GM20431 (cell line): ENCODE measurements around the gene URM1.

Experiments
- in situ Hi-C: fragments of 300-500 bp; cut with MseI, MboI; formaldehyde crosslinking; loops from one replicate; pipeline ENCODE4 v1.15.0; 2020; ENCODE audit warnings: low sequenced_read_pairs; ENCODE audit not compliant: unreplicated experiment

Gene URM1

DNA sequence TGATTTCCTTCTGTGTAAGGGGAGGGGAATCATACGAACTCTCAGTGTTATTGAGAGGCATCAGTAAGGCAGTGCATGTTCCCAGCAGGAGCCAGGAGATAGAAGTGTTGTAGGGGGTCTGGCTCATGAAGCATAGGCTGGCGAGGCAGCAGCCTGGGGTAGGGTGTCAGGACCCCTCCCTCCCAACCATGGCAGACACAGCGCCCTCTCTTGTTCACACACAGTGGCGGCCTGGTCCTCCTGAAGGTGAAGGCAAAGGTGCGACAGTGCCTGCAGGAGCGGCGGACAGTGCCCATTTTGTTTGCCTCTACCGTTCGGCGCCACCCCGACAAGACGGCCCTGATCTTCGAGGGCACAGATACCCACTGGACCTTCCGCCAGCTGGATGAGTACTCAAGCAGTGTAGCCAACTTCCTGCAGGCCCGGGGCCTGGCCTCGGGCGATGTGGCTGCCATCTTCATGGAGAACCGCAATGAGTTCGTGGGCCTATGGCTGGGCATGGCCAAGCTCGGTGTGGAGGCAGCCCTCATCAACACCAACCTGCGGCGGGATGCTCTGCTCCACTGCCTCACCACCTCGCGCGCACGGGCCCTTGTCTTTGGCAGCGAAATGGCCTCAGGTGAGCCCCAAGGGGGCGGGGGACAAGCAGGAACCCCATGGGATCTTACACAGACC is 26.1 kb upstream of the URM1 start:
- in situ Hi-C loops = no loop called here

DNA sequence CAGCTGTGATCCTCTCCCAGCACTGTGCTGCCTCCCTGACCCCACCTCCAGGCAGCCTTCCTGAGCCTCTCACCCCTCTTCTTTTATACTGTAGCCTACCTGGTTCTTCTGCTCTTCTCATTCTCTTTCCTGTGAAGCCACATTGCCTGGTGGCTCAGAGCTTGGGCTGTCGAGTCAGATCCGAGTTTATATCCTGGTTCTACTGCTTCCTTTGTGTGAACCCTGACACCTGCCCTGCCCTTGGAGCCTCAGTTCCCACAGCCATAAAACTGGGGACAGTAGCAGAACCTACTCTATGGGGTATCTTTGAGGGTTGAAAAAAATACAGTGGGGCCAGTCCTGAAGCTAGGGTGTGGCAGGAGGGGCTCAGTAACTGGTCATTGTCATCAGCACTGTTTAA is 22.0 kb upstream of the URM1 start:
- in situ Hi-C loops = no loop called here

DNA sequence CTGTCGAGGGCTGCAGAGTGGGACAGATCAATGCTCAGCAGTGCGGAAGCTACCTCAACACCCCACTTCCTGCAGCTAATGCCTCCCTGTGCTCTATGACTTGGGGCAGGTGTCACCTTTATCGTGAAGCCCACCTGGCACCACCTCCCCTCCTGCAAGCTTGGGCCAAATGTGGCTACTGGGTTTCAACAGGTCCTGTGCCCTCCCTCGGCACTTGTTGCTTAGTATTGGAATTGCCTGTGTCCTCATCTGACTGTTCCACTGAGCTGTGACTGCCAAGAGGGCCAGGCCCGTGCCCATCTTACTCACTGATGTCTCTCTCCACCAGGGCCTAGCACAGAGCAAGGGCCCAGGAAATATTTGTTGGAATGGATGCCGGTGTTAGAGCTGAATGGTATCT is 21.4 kb upstream of the URM1 start:
- in situ Hi-C loops = no loop called here

DNA sequence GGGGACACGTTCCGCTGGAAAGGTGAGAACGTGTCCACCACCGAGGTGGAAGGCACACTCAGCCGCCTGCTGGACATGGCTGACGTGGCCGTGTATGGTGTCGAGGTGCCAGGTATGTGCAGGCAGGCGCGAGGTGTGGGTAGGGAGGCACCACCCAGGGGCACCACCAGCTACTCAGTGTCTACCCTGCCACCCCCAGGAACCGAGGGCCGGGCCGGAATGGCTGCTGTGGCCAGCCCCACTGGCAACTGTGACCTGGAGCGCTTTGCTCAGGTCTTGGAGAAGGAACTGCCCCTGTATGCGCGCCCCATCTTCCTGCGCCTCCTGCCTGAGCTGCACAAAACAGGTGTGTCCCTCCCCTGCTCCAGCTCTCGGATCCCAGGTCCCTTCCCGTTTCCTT is 15.7 kb upstream of the URM1 start:
- in situ Hi-C loops = no loop called here

DNA sequence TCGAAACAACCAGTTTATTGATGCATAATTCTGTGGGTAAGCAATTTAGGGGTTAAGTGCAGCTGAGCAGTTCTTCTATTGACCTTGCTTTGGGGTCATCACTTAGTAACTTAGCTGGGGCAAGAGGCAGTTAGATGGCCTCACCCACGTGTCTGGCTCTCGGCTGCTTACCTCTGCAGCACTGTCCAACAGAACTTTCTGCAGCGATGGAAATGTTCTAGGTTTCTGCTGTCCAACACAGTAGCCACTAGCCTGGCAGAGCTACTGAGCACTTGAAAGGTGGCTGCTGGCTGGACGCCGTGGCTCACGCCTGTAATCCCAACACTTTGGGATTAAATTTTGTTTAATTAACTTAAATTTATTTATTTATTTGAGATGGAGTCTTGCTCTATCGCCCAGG is 13.1 kb upstream of the URM1 start:
- in situ Hi-C loops = no loop called here

DNA sequence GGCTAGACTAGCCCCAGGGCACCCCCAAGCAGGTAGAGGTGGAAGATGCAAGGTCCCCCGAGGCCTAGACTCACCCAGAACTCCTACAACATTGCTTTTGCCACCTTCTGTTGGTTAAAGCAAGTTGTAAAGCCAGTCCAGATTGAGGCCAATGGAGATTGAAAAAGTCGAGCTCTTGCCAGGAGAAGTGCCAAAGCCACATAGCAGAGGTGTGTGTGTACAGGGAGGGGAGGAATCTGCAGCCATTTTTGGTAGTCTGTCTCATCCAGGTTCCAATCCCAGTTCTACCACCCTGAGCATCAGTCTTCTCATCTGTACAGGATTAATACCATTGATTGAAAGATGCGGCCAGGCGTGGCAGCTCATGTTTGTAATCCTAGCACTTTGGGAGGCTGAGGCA is 12.3 kb upstream of the URM1 start:
- in situ Hi-C loops = no loop called here

DNA sequence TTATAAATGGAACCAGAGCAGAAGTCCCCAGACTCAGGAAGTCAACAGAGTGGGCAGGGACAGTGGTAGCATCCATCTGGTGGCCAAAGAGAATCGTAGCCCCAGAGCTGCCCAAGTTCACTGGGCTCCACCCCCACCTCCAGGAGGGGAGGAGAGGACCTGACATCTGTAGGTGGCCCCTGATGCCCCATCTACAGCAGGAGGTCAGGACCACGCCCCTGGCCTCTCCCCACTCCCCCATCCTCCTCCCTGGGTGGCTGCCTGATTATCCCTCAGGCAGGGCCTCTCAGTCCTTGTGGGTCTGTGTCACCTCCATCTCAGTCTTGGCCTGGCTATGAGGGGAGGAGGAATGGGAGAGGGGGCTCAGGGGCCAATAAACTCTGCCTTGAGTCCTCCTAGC is 10.3 kb upstream of the URM1 start:
- in situ Hi-C loops = no loop called here

DNA sequence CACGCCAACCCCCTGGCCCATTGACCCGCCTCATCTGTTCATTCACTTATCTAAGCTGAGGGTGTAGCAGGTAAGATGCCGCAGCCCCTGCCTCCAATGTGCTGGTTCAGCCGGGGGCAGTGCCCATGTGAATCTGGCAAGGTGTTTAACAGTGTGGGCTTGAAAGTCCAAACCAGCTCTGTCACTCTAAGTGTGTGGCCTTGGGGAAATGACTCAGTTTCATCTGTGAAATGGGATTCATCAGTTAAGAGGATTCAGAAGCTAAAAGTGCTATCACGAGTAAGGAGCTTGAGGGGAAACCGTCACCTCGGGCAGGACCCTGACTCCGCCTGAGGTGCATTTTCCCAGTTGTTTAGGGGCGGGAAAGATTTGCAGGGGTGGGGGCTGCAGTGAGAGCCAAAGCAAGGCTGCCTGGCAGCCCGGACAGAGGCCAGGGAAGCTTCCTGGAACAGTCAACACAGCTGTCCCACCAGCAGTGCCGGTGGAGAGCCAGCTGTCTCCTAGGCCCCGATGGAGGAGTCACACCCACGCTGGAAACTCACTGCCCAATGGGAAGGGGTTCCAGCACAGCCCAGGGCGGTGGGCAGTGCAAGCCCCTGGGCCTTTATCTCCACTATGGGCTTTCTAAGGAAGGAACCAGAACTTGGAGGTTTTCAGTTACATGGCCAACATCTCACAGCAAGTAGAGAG is 9.7 kb upstream of the URM1 start:
- in situ Hi-C loops = no loop called here

DNA sequence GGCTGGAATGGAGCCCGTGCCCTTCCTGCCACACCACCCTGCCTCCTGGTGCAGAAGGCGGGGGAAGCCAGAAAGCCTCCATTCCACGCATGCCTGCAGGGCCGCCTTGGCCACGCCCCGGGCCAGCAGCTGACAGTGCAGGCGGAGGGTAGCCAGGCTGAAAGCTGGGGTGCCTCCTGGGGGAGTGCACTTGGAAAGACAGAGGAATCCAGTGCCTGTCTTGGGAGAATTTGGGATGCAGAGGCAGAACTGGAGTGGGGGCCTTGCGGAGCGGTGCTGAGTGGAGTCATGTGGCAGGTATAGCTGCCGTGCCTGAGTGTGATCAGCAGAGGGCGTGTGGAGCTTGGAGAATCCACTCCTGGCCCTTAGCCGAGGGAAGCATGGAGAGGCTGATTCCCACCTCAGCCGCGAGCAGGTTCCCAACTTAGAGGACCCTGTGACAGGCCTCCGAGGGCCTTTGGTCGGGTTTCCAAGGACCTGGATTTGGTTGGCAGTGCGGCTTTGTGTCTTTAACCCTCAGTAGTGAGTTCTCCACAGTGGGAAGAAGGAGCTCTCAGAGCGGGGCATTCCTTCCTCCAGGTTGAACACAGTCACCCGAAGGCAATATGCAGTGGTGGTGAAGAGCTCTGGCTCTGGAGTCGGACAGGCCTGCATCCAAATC is 9.1 kb upstream of the URM1 start:
- in situ Hi-C loops = no loop called here

DNA sequence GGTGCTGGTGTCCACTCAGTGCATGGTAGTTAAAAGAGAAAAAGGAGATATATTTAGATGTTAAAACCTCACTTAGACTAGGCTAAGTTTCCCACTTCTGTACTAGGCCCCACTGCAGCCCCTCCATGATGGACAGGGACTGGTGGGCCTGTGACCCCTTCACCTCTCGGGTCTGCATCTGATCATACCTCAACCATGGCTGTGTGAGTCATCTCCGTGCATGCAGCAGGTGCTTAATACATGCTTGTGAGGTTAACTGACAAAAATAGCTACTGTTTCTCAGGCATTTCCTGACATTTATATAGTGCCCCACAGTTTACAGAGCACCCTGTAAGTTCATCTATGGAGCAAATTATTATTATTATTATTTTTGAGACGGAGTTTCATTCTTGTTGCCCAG is 8.4 kb upstream of the URM1 start:
- in situ Hi-C loops = no loop called here

DNA sequence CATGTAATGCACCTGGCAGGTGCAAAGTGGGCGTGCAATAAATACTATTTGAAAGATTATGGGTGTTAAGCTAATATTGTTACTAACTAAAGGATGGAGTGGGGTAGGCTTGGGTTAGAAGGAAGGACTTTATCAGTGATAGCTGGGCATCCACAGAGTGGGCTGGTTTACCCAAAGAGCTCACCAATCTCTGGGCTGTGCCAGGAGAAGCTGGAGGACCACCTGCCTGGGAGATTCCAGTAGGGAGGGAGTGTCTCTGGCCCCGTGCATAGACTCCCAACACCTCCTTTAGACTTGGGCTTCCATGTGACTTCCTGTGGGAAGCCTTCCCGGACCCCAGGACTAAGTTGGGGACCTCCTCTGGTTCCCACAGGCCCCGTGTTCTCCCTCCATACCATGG is 5.6 kb upstream of the URM1 start:
- in situ Hi-C loops = no loop called here

DNA sequence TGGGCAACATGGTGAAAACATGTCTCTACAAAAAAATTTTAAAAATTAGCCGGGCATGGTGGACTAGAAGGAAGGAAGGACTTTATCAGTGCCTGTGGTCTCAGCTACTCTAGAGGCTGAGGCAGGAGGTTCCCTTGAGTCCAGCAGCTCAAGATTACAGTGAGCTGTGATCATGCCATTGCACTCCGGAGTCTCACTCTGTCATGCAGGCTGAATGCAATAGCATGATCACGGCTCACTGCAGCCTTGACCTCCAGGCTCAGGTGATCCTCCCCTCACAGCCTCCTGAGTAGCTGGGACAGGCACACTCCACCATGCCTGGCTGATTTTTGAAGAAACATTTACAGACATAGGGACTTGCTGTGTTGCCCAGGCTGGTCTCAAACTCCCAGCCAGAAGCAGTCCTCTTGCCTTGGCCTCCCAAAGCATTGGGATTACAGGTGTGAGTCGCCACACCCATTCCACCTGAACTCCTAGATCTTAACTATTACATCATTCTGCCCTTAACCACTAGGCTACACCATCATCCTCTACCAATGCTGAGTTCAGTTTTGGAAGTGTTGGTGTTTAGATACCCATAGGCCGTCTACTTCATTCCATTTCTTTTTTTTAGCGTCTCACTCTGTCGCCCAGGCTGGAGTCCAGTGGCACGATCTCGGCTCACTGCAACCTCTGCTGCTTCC is 2.0 kb upstream of the URM1 start:
- in situ Hi-C loops = no loop called here

DNA sequence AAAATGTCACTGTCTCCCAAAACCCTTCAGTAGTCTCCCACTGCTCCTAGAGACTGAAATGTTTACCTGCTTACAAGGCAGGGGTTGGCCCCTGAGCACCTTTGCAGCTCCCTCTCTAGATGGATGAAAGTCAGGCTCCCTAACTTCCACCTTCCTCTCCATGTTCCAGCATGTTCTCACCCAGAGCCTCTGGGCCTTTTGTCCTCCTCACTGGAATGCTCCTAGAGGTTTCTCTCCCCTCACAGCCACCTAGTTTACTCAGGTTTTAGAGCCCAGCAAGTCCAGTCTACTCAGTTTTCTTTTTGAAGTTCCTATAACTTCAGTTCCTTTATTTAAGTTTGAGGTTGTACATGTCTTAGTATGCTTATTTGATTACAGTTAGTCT is 815 bp upstream of the URM1 start:
- in situ Hi-C loops = no loop called here

DNA sequence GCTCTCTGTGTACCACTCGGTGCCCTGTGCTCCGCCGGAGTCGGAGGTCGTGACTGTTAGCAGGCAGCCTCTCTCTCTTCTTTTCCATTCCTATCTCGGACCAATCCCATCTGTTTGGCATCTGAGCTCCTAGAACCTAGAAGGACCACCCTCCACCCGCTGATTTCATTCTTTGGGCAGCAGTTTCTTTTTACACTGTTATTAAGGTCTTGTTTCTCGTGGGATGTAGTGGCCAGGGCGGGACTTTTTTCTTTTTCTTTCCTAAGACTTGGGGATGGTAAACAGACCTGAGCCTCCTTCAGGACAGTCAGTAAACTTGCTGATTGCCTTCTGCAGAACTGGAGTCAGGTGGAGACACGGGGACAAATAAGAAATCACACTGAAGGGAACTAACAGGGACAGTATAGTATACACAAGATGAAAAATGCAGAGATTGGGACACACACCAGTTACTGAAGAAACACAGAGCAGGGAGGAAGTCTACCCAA is 500 bp downstream of the URM1 start:
- in situ Hi-C loops = no loop called here

DNA sequence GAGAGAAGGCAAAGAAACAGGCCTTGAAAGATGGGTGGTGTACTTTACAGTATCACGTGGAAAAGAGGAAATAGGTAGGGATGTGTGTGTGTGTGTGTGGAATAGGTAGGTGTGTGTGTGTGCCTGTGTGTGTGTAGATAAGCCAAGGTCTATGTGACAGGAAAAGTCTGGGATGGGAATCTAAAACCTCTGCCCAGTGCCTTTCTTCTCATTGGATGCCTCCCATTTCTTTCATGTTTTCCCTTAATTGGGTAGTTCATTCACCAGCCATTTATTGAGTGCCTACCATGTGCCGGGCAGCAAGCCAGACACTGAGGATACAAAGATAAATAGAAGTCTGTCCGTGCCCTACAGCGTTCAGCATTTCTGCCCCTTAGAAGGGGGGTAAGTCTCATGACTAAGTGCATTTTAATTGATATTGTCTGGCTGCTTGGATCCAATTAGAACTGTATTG is 1.0 kb downstream of the URM1 start:
- in situ Hi-C loops = no loop called here

DNA sequence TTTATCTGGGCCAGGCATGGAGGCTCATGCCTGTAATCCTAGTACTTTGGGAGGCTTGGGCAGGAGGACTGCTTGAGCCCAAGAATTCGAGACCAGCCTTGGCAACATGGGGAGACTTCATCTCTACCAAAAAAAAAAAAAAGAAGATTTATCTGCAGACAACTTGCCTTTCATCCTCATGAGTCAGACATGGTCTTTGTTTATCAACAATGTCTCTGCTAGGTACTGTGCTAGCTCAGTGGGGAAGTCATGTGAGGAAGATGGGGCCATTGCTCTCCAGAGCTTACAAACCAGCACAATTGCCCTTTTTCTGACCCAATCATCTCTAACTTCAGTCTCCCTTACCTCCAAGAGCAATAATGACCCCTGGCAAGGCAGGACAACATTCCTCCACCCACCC is 1.6 kb downstream of the URM1 start:
- in situ Hi-C loops = no loop called here

DNA sequence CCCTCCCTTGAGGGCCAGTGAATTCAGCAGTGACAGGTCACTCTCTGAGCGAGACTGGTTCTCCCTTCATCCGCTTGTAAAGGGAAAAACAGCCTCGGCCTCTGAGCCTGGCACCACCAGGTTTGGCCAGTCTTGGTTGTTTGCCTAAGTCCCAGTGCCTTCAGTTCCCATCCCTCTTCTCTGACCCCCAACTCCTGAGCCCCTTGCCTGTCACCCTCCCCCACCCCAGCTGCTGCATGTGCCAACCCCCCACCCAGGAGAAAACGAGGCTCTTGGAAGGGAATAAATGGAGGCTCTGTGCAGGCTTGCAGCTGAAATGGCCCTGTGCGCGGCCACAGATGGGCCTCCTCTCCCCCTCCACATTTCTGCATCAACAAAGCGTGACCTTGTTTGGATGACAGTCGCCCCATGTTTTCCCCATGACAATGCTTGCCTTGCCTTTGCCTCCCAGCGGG is 3.1 kb downstream of the URM1 start:
- in situ Hi-C loops = no loop called here

DNA sequence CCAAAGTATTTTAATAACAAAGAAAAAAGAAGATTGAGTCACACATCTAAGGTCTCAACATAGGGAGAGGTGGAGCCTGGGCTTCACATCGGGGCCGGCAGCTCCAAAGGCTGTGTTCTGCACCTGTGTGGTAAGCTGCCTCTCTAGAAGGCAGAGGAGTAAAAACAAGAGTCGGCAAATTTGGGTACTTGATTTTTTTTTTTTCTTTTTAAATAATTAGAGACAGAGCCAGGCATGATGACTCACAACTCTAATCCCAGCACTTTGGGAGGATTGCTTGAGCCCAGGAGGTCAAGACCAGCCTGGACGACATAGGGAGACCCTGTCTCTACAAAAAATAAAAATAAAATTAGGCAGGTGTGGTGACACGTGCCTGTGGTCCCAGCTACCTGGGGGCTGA is 4.7 kb downstream of the URM1 start:
- in situ Hi-C loops = no loop called here

DNA sequence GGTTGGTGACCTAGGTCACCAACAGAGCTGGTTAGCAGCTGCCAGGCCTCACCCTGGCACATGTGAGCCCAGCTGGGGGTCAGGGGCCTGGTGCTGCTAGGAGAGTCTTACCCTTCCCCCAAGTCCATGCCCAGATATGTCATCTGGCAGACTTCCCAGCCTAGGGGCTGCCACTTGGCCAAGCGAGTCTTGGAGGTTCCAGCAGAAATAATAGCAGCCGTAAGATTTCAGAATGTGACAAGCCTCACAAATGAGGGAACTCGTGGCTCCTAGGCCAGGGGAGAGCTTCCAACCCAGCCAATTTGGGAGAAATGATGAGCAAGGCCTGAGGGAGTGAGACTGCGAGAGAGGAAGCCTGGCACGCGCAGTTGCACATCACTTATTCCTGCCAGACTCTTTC is 11.1 kb downstream of the URM1 start:
- in situ Hi-C loops = no loop called here

DNA sequence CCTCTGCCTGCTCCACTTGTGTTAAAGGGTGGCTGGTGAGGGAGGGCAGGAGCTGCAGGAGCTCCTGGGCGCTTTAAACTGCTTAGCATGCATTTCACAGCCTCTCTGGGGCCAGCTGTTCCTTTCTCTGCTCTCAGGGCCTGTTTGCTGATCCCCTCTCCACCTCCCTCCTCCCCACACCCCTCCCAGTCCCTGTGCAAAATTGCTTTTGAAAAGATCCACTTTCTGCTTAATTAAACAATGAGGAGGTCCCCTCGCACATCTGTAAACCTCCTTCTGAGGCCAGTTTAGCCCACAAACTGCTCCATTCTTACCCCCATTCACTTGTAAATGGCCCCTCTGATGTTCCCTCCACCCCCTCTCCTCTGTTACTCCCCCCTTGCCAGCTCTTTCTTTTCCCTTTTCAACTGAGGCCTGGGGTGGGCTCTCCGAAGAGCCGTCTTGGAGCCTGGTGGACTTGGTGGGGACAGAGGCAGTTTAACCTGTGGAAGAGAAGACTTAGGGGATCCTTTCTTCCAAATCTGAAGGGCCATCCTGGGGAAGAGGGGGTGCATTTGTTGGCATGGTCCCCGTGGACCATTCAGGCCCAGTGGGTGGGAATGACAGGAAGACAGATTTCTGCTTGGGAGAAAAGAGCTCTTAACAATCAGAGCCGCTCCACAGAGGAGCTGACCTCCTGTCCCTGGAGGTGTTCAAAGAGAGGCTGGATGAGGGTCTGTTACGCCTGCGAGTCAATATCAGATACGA is 12.0 kb downstream of the URM1 start:
- in situ Hi-C loops = no loop called here
